GM12801 (cell line): Measurements from ENCODE around the gene LRRTM4.

Experiments used
- TF ChIP-seq, protein P1 (sequence below): IDR thresholded peaks from one replicate; pipeline ENCODE4 v1.5.1; 2011; ENCODE audit warnings: control low read depth; ENCODE audit not compliant: insufficient read length; ENCODE audit errors: extremely low read depth

Gene LRRTM4

DNA sequence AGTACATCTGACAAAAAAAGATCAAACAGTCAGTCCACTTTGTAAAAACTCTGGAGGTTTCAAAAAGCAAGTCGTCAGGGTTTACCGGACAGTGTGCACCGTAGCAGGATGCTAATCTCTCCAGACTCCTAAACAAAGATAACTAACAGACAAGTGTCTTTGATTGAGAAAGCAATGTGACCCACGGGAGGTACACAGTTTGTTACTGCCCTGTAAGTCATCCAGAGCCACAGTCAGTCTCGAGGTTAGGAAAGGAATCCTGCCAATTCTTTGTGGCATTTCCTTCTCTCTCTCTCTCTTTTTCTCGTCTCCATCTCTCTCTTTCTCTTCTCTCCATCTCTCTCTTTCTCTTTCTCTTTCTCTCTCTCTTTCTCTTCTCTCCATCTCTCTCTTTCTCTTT, 42.8 kb downstream of the LRRTM4 start:
- TF ChIP-seq, protein P1, sequence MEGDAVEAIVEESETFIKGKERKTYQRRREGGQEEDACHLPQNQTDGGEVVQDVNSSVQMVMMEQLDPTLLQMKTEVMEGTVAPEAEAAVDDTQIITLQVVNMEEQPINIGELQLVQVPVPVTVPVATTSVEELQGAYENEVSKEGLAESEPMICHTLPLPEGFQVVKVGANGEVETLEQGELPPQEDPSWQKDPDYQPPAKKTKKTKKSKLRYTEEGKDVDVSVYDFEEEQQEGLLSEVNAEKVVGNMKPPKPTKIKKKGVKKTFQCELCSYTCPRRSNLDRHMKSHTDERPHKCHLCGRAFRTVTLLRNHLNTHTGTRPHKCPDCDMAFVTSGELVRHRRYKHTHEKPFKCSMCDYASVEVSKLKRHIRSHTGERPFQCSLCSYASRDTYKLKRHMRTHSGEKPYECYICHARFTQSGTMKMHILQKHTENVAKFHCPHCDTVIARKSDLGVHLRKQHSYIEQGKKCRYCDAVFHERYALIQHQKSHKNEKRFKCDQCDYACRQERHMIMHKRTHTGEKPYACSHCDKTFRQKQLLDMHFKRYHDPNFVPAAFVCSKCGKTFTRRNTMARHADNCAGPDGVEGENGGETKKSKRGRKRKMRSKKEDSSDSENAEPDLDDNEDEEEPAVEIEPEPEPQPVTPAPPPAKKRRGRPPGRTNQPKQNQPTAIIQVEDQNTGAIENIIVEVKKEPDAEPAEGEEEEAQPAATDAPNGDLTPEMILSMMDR, result no peak

DNA sequence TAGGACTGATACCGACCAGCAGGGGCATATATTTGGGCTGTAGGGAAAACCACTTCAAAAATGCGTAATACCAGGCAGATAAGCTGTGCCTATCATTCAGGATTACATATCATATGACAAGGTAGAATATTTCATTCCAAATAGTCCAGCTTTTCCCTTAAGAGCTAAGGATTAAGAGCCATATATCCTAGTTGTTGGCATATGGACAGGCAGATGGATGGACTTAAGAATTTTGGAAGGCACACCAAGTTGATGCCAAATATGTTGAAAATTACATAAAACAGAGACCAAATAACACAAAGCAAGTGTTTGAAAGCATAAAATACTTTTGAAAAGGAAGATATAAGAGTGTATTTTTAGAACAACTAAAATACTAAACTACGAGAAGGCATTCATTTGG, 52.1 kb downstream of the LRRTM4 start:
- TF ChIP-seq, protein P1, result no peak

DNA sequence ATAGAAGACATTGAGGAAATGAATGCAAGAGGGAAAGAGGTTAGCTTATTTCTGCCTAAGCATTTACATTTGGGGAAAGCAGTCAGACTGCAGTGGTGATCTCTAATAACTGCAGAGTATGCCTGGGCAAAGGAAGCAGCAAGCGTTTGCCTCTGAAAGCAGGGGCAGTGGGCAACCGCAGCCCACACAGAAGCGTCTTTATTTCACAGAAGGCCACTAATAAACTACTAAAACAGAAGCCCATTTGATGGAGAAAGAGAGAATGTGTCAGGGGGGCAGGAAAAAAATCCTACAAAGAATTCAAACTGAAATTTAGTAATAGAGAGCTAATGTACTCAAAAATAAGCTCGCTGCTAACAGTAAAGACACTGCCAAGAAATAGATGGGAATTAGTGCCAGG, 53.1 kb downstream of the LRRTM4 start:
- TF ChIP-seq, protein P1, result no peak

DNA sequence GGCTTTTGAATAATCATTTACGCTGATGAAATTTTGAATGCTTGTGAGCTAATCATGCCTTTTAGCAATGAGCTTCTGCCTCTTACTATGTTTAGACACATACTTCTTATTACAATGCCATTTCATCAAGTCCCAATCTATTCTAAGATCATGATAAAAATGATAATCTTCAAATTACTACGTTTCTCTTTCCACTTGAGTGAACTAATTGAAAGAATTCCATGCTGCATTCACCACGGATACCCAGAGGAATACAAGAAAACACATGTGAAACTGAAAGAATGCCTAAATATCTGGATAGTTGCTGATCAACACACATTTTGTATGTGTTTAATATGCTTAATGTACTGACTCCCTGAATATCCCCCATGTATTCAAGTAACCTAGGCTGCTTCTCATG, 62.3 kb downstream of the LRRTM4 start:
- TF ChIP-seq, protein P1, result no peak

DNA sequence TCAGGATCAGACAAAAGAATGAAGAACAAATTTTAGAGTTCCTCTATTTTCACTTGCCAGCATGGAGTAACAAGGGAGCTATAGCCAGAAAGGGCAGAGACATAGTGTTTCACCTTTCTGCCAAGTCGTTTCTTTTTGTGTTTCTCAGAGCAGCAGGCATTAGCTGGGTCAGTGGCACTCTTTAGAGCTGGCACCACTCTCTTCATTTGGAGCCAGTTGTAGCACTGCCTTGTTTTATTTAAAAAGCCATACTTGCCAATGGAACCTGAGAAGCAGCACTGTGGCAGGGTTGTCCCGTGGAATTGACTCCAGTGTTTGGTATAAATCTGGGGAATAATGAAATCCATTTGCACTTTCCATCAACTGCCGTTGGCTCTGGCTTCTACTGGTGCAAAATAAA, 64.0 kb downstream of the LRRTM4 start:
- TF ChIP-seq, protein P1, result no peak

DNA sequence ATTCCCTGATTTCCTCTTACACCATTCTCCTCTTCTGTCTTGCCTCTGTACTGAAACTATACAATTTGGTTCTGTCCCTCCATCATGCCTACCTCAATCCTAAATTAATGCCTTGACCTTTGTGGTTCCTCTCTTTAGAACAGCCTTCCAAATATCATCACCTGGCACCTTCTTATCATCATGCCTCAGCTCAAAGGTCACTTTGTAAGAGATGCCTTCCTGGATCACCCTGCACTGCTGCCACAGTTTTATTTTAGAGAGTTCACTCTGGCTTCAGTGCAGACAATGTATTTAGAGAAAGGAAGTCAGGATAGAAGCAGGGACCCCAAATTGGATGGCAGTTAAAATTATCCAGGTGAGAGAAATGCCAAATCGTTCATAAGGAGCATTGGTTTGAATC, 64.5 kb downstream of the LRRTM4 start:
- TF ChIP-seq, protein P1, result no peak

DNA sequence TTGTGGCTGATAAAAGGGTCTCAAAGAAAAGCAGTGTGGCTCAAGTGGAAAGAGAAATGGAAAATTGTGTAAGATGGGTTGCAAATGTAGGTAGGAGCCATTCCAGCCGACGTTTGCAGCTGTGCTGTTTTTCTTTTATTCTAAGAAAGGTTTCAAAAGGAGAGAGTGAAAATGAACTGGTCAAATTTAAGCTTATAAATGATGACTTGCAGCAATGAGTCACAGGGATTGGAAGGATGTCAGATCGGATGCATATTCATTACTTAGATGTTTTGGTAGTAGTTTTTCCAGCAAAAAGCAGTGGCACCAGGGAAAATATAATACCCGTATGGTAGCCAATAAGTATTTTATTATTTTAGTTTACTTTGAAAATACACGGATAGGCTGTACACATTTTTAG, 79.1 kb downstream of the LRRTM4 start:
- TF ChIP-seq, protein P1, result no peak

DNA sequence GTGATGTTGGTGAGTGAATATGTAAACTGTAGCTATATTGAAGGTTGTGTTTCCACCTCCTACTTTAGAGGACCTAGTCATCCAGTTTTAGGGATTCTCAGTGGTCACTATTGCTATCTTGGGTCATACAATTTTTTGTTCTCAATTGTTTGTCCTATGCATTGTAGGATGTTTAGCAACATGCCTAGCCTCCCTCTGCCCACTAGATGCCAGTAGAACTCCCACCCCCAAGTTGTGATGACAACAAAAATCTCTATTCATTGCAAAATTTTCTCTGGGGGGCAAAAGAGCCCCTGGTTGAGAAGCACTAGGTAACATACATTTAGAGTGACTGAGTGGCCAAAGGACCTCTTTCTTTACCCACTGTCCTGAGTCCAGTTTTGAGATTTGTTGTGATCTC, 87.3 kb downstream of the LRRTM4 start:
- TF ChIP-seq, protein P1, result no peak
